Natural killer cell (primary cell): ENCODE measurements around the gene ZNF296. TPM values are rescaled to one million over a fixed set of nuclear protein-coding genes. Genes with fewer than 3 reads are reported as not detected.
"Not testable (repeated sequence)": the region's sequence is repeated elsewhere in the genome, so short reads cannot be mapped to it uniquely, and the experiment has no call there.

Experiments
- ATAC-seq, 3 donors: fragments of 150-1000 bp in 2 of 3; fragments of 200-7000 bp in 1 of 3; cut with Tn5 transposase; 1 replicate in 1 of 3; 2 replicates in 2 of 3; pipeline ENCODE4 v1.10.0; 2021; ENCODE audit warnings: mild to moderate bottlenecking in 2 of 3, moderate library complexity in 2 of 3
- DNase-seq, 2 donors: peaks; one replicate each; pipeline versions ENCODE4 v3.0.0 to v3.0.0-alpha.2; 2013 to 2021; ENCODE audit warnings: mixed read lengths in 1 of 2
- H3K27ac ChIP-seq: one replicate; pipeline ENCODE4 v1.5.1; 2013; ENCODE audit warnings: mild to moderate bottlenecking, low read length
- H3K27me3 ChIP-seq: one replicate; pipeline ENCODE4 v1.6.1; 2013; ENCODE audit warnings: low read length; ENCODE audit not compliant: control insufficient read depth, insufficient read depth
- H3K36me3 ChIP-seq: one replicate; pipeline ENCODE4 v1.6.1; 2013; ENCODE audit warnings: low read length; ENCODE audit not compliant: control insufficient read depth, insufficient read depth
- H3K4me1 ChIP-seq: one replicate; pipeline ENCODE4 v1.6.1; 2013; ENCODE audit warnings: low read length; ENCODE audit not compliant: control insufficient read depth, insufficient read depth
- H3K4me3 ChIP-seq: one replicate; pipeline ENCODE4 v1.5.1; 2013; ENCODE audit warnings: low read length
- H3K9me3 ChIP-seq: one replicate; pipeline ENCODE4 v1.6.1; 2013; ENCODE audit warnings: low read length; ENCODE audit not compliant: control insufficient read depth, insufficient read depth
- H3K27ac Mint-ChIP-seq, 2 donors: one replicate each; pipeline ENCODE4 v1.8.0; 2022; ENCODE audit warnings: mild to moderate bottlenecking in 2 of 2, mixed read lengths in 2 of 2, moderate library complexity in 1 of 2
- H3K27me3 Mint-ChIP-seq, 2 donors: one replicate each; pipeline ENCODE4 v1.8.0; 2022; ENCODE audit warnings: low read depth in 2 of 2, mixed read lengths in 2 of 2
- H3K36me3 Mint-ChIP-seq: one replicate; pipeline ENCODE4 v1.8.0; 2022; ENCODE audit warnings: mixed read lengths
- H3K4me1 Mint-ChIP-seq, 2 donors: one replicate each; pipeline ENCODE4 v1.8.0; 2022; ENCODE audit warnings: mixed read lengths in 2 of 2
- H3K4me3 Mint-ChIP-seq: one replicate; pipeline ENCODE4 v1.8.0; 2022; ENCODE audit warnings: mild to moderate bottlenecking, moderate library complexity, mixed read lengths
- H3K9me3 Mint-ChIP-seq, 2 donors: one replicate each; pipeline ENCODE4 v1.8.0; 2022; ENCODE audit warnings: mixed read lengths in 2 of 2
- WGBS: methylation state at CpG from one replicate; pipeline ENCODE4 v1.1.7; 2013; ENCODE audit warnings: missing lambda C conversion rate; ENCODE audit not compliant: insufficient coverage; 5-methylcytosine and 5-hydroxymethylcytosine counted together
- intact Hi-C: fragments of 100-400 bp; cut with micrococcal nuclease; formaldehyde crosslinking; loops from one replicate; pipeline ENCODE4 v1.14.2; 2022
- total RNA-seq, 4 donors: library from RNA; stranded (reverse); fragments of 120-200 nt in 1 of 4; gene quantifications; one replicate each; pipeline versions ENCODE4 v1.2.3 to v1.2.4, GENCODE V29; 2013 to 2022
- TF ChIP-seq, protein P1 (sequence below): fragments of 200-600 bp; IDR thresholded peaks from one replicate; pipeline ENCODE4 v1.8.0; 2022; ENCODE audit warnings: antibody characterized with exemption

Gene ZNF296
- total RNA-seq, 3 donors from 2014 or later (not counting 1 experiment from before 2014, with no cell fraction given): 5.1 to 8.0 (median 8.0) TPM

DNA sequence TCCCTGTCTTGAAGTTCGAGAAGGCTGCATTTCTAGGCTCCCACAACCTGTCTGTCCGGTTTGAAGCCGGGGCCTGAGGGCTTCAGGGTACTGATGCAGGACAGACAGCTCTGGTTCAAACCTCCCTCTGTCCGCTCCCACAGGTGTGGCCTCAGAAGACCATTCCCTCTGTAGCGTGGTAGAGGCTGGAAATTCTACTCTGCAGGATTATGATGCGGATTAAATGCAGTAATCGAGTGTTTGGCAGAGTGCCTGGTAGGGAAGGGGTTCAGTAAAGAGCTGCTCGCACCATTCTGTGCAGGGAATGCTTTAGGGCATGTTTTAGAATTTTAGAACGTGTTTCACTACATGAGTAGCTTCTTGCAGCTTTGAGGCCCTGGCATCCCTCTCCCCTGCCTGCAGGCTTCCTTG, 47.2 kb upstream of the ZNF296 start:
- WGBS: 95% methylated on average over 9 of the region's 9 CpGs
- Mint-ChIP-seq H3K4me1 (peaks cover 30 to 49% of the 10 kb centered on the region in 2 donors), H3K27ac (no peak overlapping the region), H3K9me3 (no peaks in the 10 kb centered on the region), H3K36me3 (no peaks in the 10 kb centered on the region), H3K27me3 (no peaks in the 10 kb centered on the region), H3K4me3 (no peak overlapping the region)
- TF ChIP-seq, protein P1, sequence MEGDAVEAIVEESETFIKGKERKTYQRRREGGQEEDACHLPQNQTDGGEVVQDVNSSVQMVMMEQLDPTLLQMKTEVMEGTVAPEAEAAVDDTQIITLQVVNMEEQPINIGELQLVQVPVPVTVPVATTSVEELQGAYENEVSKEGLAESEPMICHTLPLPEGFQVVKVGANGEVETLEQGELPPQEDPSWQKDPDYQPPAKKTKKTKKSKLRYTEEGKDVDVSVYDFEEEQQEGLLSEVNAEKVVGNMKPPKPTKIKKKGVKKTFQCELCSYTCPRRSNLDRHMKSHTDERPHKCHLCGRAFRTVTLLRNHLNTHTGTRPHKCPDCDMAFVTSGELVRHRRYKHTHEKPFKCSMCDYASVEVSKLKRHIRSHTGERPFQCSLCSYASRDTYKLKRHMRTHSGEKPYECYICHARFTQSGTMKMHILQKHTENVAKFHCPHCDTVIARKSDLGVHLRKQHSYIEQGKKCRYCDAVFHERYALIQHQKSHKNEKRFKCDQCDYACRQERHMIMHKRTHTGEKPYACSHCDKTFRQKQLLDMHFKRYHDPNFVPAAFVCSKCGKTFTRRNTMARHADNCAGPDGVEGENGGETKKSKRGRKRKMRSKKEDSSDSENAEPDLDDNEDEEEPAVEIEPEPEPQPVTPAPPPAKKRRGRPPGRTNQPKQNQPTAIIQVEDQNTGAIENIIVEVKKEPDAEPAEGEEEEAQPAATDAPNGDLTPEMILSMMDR: no peak
- Histone ChIP-seq H3K27me3 (no peaks in the 10 kb centered on the region), H3K9me3 (no peaks in the 10 kb centered on the region), H3K36me3 (no peaks in the 10 kb centered on the region), H3K4me1 (peaks cover 36% of the 10 kb centered on the region), H3K4me3 (no peak overlapping the region), H3K27ac (no peak overlapping the region)
- intact Hi-C loops: no loop called here
- DNase-seq (no peak), ATAC-seq (no peak)

DNA sequence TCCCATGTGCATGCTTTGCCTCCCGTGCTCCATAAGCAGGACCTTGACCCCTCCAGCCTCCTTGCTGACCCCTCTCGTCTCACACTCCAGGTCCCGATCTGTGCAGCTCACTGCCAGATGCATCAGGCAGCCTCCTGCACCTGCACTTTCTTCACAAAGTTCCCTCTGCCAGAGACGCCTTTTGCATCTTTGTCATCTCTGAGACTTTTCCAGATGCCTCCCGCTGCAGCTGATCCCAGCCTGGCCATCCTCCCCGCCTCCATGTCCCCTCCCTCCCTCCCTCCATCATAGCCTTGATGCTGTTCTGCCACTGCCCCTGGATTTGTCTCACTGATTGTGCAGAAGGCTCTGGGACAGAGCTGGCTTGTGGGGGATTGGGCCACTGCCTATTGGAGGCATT, 46.6 kb upstream of the ZNF296 start:
- no peaks in the 10 kb centered on the region for H3K36me3 Mint-ChIP-seq
- ATAC-seq: no peak
- no peak overlapping the region for H3K4me3 ChIP-seq
- H3K27me3 ChIP-seq: no peaks in the 10 kb centered on the region
- peak overlapping the region in 1 of 2 donors; percentile 59 for H3K27ac Mint-ChIP-seq
- no peak for DNase-seq
- TF ChIP-seq, protein P1: no peak
- H3K4me3 Mint-ChIP-seq: no peak overlapping the region
- H3K27ac ChIP-seq: no peak overlapping the region
- no peaks in the 10 kb centered on the region for H3K9me3 Mint-ChIP-seq
- intact Hi-C loops: no loop called here
- H3K27me3 Mint-ChIP-seq: no peaks in the 10 kb centered on the region
- no peaks in the 10 kb centered on the region for H3K9me3 ChIP-seq
- 89% methylated on average over 6 of the region's 6 CpGs for WGBS
- no peaks in the 10 kb centered on the region for H3K36me3 ChIP-seq
- H3K4me1 Mint-ChIP-seq: peaks cover 30 to 50% of the 10 kb centered on the region in 2 donors
- H3K4me1 ChIP-seq: peaks cover 42% of the 10 kb centered on the region

DNA sequence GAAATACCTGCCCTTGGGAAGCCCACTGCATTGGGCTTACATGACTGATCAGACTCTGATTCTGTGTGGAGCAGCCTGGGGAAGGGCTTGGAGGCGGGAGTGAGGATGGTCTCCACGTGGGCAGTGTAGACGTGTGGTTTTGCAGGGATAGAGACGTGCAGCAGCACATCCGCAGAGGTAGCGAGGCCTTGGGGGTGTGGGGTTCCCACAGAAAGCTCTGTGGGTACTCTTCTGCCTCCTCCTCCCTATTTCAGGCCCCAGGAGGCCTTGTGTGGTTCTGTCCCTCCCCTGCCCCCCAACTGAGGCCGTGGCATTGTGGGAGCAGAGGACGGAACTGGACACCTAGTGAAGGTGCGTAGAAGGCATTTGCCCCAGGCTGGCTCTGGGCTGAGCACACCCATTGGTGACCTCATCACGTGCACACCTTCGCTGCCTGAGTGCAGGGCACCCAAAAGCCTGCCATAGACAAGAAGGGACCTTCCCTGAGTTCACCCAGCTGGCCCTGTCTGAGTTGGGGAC, 45.6 kb upstream of the ZNF296 start:
- H3K9me3 Mint-ChIP-seq: no peaks in the 10 kb centered on the region
- ATAC-seq (peak in 1 of 3 donors; percentile 19), DNase-seq (no peak)
- TF ChIP-seq, protein P1: no peak
- Histone ChIP-seq H3K27ac (no peak overlapping the region), H3K27me3 (no peaks in the 10 kb centered on the region), H3K36me3 (no peaks in the 10 kb centered on the region), H3K4me3 (no peak overlapping the region), H3K9me3 (no peaks in the 10 kb centered on the region), H3K4me1 (peaks cover 51% of the 10 kb centered on the region)
- intact Hi-C loops: no loop called here
- H3K27me3 Mint-ChIP-seq: no peaks in the 10 kb centered on the region
- H3K4me1 Mint-ChIP-seq: peaks cover 31 to 57% of the 10 kb centered on the region in 2 donors
- peak overlapping the region in 1 of 2 donors; percentile 62 for H3K27ac Mint-ChIP-seq
- peak overlapping the region; percentile 6 for H3K4me3 Mint-ChIP-seq
- WGBS: 39% methylated on average over 11 of the region's 11 CpGs
- H3K36me3 Mint-ChIP-seq: no peaks in the 10 kb centered on the region

DNA sequence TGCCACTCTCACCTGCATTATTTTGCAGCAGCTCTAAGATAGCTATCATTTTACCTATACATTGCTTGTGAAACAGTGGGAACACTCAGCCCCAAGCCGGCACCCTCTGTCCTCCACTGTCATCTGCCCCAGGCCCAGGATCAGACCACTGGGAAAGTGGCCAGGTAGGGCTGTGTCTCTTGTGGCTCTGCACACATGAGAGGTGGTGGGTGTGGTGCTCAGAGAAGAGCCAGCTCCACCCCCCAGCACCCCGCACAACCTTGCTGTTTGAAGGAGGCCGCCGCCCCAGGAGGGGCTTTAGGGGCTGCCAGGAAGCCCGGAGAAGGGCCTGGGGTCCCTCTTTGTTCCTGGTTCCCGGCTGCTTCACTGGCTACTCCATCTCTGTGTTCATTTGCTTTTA, 43.3 kb upstream of the ZNF296 start:
- Histone ChIP-seq H3K27ac (no peak overlapping the region), H3K4me3 (no peak overlapping the region), H3K9me3 (no peaks in the 10 kb centered on the region), H3K4me1 (peaks cover 54% of the 10 kb centered on the region), H3K27me3 (no peaks in the 10 kb centered on the region), H3K36me3 (no peaks in the 10 kb centered on the region)
- H3K9me3 Mint-ChIP-seq: no peaks in the 10 kb centered on the region
- no peaks in the 10 kb centered on the region for H3K27me3 Mint-ChIP-seq
- ATAC-seq (no peak), DNase-seq (no peak)
- H3K36me3 Mint-ChIP-seq: no peaks in the 10 kb centered on the region
- no peak overlapping the region for H3K27ac Mint-ChIP-seq
- H3K4me3 Mint-ChIP-seq: no peak overlapping the region
- peaks cover 36 to 54% of the 10 kb centered on the region in 2 donors for H3K4me1 Mint-ChIP-seq
- WGBS: 77% methylated on average over 5 of the region's 6 CpGs
- intact Hi-C loops: no loop called here
- TF ChIP-seq, protein P1: no peak

DNA sequence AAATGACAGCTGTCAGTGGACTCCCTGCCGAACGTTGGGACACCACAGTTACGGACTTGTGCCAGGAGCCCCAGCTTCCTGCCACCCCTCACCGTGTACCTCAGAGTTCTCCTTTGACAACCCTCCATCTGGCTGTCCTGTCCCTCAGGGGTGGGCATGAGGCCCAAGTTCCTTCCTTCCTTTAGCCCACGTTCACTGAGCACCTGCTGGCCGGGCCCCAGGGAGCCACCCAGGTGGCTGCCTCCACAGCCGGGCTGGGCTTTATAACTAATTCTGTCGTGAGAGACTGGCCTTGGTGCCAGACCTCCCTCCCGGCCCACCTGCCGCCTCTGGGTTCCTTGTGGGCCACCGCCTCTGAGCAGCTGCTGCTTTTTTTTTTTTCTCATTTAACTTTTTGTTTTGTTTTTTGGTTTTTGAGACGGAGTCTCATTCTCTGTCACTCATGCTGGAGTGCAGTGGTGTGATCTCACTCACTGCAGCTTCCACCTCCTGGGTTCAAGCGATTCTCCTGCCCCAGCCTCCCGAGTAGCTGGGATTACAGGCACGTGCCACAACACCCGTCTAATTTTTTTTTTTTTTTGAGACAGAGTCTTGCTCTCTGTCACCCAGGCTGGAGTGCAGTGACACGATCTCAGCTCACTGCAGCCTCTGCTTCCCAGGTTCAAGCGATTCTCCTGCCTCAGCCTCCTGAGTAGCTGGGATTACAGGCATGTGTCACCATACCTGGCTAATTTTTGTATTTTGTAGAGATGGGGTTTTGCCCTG, 42.5 kb upstream of the ZNF296 start:
- H3K27me3 Mint-ChIP-seq, H3K27me3 ChIP-seq, H3K9me3 Mint-ChIP-seq, DNase-seq, H3K36me3 ChIP-seq, H3K9me3 ChIP-seq, intact Hi-C loops, H3K4me3 ChIP-seq, H3K36me3 Mint-ChIP-seq: not testable (repeated sequence)
- H3K27ac Mint-ChIP-seq: peak overlapping the region; percentile 82 to 90
- H3K4me3 Mint-ChIP-seq: peak overlapping the region; percentile 60
- 18% methylated on average over 18 of the region's 18 CpGs for WGBS
- peaks cover 54% of the 10 kb centered on the region for H3K4me1 ChIP-seq
- peaks cover 36 to 54% of the 10 kb centered on the region in 2 donors for H3K4me1 Mint-ChIP-seq
- H3K27ac ChIP-seq: peak overlapping the region; percentile 48
- peak; percentile 24 to 49 (median 37) for ATAC-seq
